ENCODE results near the gene LAD1. TPM values are rescaled to one million over a fixed set of nuclear protein-coding genes. Genes with fewer than 3 reads are reported as not detected.

LAD1 gene, protein sequence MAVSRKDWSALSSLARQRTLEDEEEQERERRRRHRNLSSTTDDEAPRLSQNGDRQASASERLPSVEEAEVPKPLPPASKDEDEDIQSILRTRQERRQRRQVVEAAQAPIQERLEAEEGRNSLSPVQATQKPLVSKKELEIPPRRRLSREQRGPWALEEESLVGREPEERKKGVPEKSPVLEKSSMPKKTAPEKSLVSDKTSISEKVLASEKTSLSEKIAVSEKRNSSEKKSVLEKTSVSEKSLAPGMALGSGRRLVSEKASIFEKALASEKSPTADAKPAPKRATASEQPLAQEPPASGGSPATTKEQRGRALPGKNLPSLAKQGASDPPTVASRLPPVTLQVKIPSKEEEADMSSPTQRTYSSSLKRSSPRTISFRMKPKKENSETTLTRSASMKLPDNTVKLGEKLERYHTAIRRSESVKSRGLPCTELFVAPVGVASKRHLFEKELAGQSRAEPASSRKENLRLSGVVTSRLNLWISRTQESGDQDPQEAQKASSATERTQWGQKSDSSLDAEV
- polyA plus RNA-seq (2013, experiment 1 of 2): 8.5 TPM
- 7.9 TPM for polyA plus RNA-seq (2013, experiment 2 of 2)

DNA sequence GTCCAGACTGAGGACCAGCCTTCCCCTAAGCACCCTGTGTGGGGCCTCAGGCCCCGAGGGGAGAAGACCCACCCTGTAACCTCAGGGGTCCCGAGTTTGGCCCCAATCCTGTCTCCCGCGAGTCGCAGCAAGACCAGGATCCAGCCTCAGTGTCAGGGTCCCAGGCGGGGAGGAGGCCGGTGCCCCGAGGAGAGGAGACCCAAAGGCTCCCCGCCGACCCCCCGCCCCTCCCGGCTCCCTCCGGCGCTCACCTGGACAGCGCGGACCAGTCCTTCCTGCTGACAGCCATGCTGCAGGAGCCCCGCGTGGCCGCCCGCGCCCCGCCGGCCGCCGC, at the start of gene LAD1:
LAD1 (minus strand) TSS at position 307 of the 334 bp plus-strand sequence; CDS start at position 289, 18 bp downstream.
- Histone ChIP-seq H3K4me1 (ENCODE audit: insufficient read depth, low read length) (peaks cover 8% of the 10 kb centered on the region; the same call in 1 of the 2 replicates), H3K9ac (ENCODE audit: low read depth, low read length) (peak within 1 kb of the TSS; percentile 79), H3K9me3 (ENCODE audit: insufficient read depth, low read depth, low read length) (no peaks in the 10 kb centered on the region), H3K27me3 (ENCODE audit: insufficient read depth, low read length) (peaks cover 45% of the 10 kb centered on the region), H3K36me3 (ENCODE audit: insufficient read depth, low read length) (no peaks in the 10 kb centered on the region), H3K27ac (ENCODE audit: low read depth, low read length) (no peak within 1 kb of the TSS), H3K4me3 (ENCODE audit: low read length) (peak within 1 kb of the TSS; percentile 64)
- 10% methylated on average over 25 of the region's 25 CpGs for WGBS

DNA sequence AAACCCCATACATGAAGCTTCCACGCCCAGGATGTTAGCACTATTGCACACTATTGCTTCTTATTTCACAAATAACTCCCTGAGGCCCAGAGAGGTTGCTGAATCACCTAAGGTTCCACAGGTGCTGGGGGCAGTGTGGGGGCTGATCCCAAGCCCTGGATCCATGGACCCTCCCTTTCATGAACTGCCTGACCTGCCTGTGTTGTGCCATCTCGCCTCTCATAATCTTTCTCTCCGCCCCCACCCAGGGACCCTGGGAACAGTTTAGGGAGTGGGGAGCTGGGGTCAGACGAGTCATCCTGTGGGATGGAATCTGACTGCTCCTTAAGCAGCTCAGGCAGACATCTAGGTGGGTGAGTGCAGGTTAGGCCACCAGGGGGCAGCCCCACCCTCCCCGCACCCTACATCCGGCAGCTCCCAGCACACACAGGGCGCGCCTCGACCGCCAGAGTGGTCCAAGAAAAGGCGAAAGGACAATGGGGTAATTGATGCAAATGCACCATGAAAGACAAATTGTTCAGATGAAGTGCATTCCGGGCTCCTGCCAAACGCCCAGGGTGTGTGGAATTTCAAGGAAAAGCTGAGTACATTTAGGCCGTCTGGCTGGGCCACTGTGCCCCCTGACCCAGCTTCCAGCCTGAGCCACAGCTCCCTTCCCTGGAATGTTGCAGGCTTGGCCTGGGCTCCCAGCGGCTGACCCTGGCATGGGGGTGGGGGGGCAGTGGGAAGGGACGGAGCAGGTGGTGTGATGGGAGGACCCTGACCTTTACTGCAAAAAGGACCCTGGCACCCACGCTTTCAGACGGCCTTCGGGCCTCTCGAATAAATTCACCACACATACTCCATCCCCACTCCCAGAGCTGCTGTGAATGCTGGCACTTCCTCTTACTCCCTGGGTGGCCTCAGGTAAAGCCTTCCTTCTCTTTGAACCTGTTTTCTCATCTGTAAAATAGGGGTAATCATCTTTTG, 49.1 kb upstream of the LAD1 start:
- H3K4me3 ChIP-seq (ENCODE audit: low read length): no peak overlapping the region; the same call in 1 of the 2 replicates
- H3K9ac ChIP-seq (ENCODE audit: low read depth, low read length): no peak overlapping the region
- H3K27ac ChIP-seq (ENCODE audit: low read depth, low read length): no peak overlapping the region
- WGBS: 22% methylated on average over 17 of the region's 20 CpGs
- peaks cover 21% of the 10 kb centered on the region for H3K4me1 ChIP-seq (ENCODE audit: insufficient read depth, low read length)
- no peaks in the 10 kb centered on the region for H3K9me3 ChIP-seq (ENCODE audit: insufficient read depth, low read depth, low read length)
- no peaks in the 10 kb centered on the region for H3K36me3 ChIP-seq (ENCODE audit: insufficient read depth, low read length)
- no peaks in the 10 kb centered on the region for H3K27me3 ChIP-seq (ENCODE audit: insufficient read depth, low read length)

DNA sequence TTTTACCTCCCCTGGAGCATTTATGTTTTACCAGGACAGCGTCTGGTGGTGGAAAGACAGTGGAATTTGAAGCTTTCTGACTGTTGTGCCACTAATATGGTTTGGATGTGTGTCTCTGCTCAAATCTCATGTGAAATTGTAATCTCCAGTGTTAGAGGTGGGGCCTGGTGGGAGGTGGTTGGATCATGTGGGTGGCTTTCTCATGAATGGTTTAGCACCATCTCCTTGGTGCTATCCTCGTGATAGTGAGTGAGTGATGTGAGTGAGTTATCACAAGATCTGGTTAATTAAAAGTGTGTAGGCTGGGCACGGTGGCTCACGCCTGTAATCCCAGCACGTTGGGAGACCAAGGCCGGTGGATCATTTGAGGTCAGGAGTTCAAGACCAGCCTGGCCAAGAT, 46.2 kb upstream of the LAD1 start:
- Histone ChIP-seq H3K4me3 (ENCODE audit: low read length) (no peak overlapping the region), H3K9me3 (ENCODE audit: insufficient read depth, low read depth, low read length) (no peaks in the 10 kb centered on the region), H3K9ac (ENCODE audit: low read depth, low read length) (no peak overlapping the region), H3K36me3 (ENCODE audit: insufficient read depth, low read length) (no peaks in the 10 kb centered on the region), H3K27me3 (ENCODE audit: insufficient read depth, low read length) (no peaks in the 10 kb centered on the region), H3K27ac (ENCODE audit: low read depth, low read length) (no peak overlapping the region), H3K4me1 (ENCODE audit: insufficient read depth, low read length) (peaks cover 17% of the 10 kb centered on the region)
- 92% methylated on average over 6 of the region's 6 CpGs for WGBS

DNA sequence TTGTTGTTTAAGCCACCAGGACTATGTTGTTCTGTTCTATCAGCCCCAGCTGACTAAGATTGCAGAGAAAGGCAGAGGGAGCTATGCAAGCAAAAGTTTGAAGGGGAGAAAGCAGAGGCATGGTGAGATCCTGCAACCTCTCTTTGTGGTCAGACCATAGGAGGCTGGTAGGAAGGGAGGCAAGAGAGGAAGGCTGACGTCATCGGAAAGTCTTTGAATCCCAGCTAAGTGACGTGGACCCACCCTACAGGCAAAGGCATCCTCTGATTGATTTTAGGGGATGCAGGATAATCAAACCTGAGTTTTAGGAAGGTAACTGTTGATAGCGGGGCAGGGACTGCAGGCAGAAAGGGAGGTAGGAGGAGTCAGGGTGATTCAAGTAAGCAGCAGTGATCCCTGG, 45.7 kb upstream of the LAD1 start:
- H3K36me3 ChIP-seq (ENCODE audit: insufficient read depth, low read length): no peaks in the 10 kb centered on the region
- H3K9ac ChIP-seq (ENCODE audit: low read depth, low read length): no peak overlapping the region
- no peaks in the 10 kb centered on the region for H3K9me3 ChIP-seq (ENCODE audit: insufficient read depth, low read depth, low read length)
- H3K27ac ChIP-seq (ENCODE audit: low read depth, low read length): no peak overlapping the region
- no peak overlapping the region for H3K4me3 ChIP-seq (ENCODE audit: low read length)
- peaks cover 17% of the 10 kb centered on the region for H3K4me1 ChIP-seq (ENCODE audit: insufficient read depth, low read length)
- H3K27me3 ChIP-seq (ENCODE audit: insufficient read depth, low read length): no peaks in the 10 kb centered on the region
- 74% methylated on average over 4 of the region's 4 CpGs for WGBS

DNA sequence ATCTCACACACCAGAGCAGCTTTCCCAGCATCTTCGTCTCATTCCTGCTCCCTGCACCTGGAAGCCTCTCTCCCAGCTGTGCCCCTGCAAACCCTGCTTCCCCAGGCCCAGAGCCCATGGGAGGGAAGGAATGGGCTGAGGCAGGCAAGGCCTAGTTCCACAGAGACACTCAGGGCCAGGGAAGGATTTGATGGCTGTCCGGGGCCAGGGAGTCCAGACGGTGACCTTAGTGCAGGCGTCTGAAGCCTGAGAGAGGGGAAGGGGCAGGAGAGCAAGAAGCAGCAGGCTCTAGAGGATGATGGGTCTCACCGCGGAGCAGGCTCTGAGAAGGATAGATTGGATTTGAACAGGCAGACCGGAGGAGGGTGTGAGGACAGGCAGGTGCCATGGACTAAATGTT, 44.6 kb upstream of the LAD1 start:
- no peak overlapping the region for H3K4me3 ChIP-seq (ENCODE audit: low read length)
- H3K36me3 ChIP-seq (ENCODE audit: insufficient read depth, low read length): no peaks in the 10 kb centered on the region
- peaks cover 10% of the 10 kb centered on the region for H3K4me1 ChIP-seq (ENCODE audit: insufficient read depth, low read length)
- H3K9me3 ChIP-seq (ENCODE audit: insufficient read depth, low read depth, low read length): no peaks in the 10 kb centered on the region
- H3K27me3 ChIP-seq (ENCODE audit: insufficient read depth, low read length): no peaks in the 10 kb centered on the region
- H3K27ac ChIP-seq (ENCODE audit: low read depth, low read length): no peak overlapping the region
- 89% methylated on average over 7 of the region's 7 CpGs for WGBS
- H3K9ac ChIP-seq (ENCODE audit: low read depth, low read length): no peak overlapping the region

DNA sequence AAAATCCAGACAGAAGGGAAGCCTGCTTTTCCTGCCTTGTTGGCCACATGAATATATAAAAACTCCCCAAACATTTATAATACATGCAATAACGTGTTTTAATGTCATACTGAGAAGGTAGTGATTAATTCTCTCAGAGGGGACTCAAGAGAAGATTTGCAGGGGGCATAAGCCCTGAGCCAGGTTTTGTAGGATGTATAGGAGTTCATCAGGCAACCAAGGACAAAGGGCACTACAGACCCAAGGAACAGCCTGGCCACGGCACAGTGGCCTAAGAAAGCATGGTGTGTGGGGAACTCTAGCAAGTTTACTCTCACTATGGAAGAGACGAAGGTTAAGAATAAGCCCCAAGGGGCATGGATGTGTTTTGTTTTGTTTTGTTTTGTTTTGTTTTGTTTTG, 37.8 kb upstream of the LAD1 start:
- Histone ChIP-seq H3K4me1 (ENCODE audit: insufficient read depth, low read length) (0 out of 2 replicates have a peak, but pooled peaks cover 5% of the 10 kb centered on the region), H3K9ac (ENCODE audit: low read depth, low read length) (no peak overlapping the region), H3K4me3 (ENCODE audit: low read length) (no peak overlapping the region), H3K27me3 (ENCODE audit: insufficient read depth, low read length) (no peaks in the 10 kb centered on the region), H3K27ac (ENCODE audit: low read depth, low read length) (no peak overlapping the region), H3K9me3 (ENCODE audit: insufficient read depth, low read depth, low read length) (no peaks in the 10 kb centered on the region), H3K36me3 (ENCODE audit: insufficient read depth, low read length) (no peaks in the 10 kb centered on the region)
- WGBS: 93% methylated on average over 3 of the region's 3 CpGs

DNA sequence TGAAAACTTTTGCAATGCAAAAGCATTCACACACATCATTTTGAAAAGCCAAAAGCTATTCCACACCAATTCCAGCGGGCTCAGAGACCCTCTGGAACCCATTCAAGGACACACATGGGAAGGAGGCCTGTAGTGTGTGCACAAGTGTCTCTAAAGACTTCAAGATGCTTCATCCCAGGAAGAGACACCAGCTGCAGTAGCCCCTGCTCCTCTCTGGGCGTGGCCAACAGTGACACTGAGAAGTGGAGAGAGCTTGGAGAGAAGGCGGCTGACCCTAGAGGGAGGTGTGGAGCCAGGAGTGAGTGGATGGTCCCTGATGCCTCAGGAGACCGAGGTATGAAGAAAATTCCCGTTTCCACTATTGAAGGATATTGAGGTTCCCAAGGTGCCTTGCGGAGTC, 37.3 kb upstream of the LAD1 start:
- no peaks in the 10 kb centered on the region for H3K9me3 ChIP-seq (ENCODE audit: insufficient read depth, low read depth, low read length)
- no peak overlapping the region for H3K4me3 ChIP-seq (ENCODE audit: low read length)
- H3K27ac ChIP-seq (ENCODE audit: low read depth, low read length): no peak overlapping the region
- H3K4me1 ChIP-seq (ENCODE audit: insufficient read depth, low read length): 0 out of 2 replicates have a peak, but pooled peaks cover 5% of the 10 kb centered on the region
- no peaks in the 10 kb centered on the region for H3K36me3 ChIP-seq (ENCODE audit: insufficient read depth, low read length)
- no peak overlapping the region for H3K9ac ChIP-seq (ENCODE audit: low read depth, low read length)
- WGBS: 43% methylated on average over 6 of the region's 6 CpGs
- no peaks in the 10 kb centered on the region for H3K27me3 ChIP-seq (ENCODE audit: insufficient read depth, low read length)

DNA sequence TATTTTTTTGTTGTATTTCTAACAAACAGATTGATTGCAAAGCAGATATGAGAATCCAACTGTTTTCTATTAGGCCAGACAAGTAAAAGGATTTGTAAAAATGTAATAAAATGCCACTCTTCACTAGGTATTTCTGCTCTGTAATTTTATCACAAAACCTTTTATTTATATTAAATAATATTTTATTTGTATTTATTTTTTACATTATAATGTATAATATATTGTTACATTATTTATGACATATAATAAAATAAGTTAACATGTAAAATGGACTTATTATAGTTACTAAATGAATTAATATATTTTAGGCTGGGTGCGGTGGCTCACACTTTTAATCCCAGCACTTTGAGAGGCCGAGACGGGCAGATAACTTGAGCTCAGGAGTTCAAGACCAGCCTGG, 35.1 kb upstream of the LAD1 start:
- Histone ChIP-seq H3K9ac (ENCODE audit: low read depth, low read length) (no peak overlapping the region), H3K4me3 (ENCODE audit: low read length) (no peak overlapping the region), H3K27ac (ENCODE audit: low read depth, low read length) (no peak overlapping the region), H3K36me3 (ENCODE audit: insufficient read depth, low read length) (no peaks in the 10 kb centered on the region), H3K4me1 (ENCODE audit: insufficient read depth, low read length) (0 out of 2 replicates have a peak, but pooled peaks cover 5% of the 10 kb centered on the region), H3K9me3 (ENCODE audit: insufficient read depth, low read depth, low read length) (no peaks in the 10 kb centered on the region), H3K27me3 (ENCODE audit: insufficient read depth, low read length) (no peaks in the 10 kb centered on the region)
- WGBS: 97% methylated on average over 3 of the region's 3 CpGs

DNA sequence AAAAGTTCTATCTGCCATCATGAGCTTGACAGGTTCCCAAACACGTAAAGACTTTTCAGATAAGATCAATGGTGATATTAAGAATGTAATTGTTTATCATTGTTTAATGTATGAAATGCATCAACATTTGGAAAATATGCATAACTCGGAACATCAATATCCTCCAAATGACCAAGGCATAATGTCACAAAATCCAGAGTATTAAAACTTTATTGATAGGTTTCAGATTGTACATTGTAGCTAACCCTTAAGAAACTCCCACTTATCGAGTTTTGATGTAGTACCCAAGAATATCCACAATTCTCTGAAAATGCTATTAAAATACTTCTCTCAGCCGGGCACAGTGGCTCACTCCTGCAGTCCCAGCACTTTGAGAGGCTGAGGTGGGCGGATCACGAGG, 34.5 kb upstream of the LAD1 start:
- Histone ChIP-seq H3K36me3 (ENCODE audit: insufficient read depth, low read length) (no peaks in the 10 kb centered on the region), H3K9me3 (ENCODE audit: insufficient read depth, low read depth, low read length) (no peaks in the 10 kb centered on the region), H3K27me3 (ENCODE audit: insufficient read depth, low read length) (no peaks in the 10 kb centered on the region), H3K4me3 (ENCODE audit: low read length) (no peak overlapping the region), H3K27ac (ENCODE audit: low read depth, low read length) (no peak overlapping the region), H3K4me1 (ENCODE audit: insufficient read depth, low read length) (0 out of 2 replicates have a peak, but pooled peaks cover 5% of the 10 kb centered on the region), H3K9ac (ENCODE audit: low read depth, low read length) (no peak overlapping the region)
- WGBS: 92% methylated on average over 5 of the region's 6 CpGs

DNA sequence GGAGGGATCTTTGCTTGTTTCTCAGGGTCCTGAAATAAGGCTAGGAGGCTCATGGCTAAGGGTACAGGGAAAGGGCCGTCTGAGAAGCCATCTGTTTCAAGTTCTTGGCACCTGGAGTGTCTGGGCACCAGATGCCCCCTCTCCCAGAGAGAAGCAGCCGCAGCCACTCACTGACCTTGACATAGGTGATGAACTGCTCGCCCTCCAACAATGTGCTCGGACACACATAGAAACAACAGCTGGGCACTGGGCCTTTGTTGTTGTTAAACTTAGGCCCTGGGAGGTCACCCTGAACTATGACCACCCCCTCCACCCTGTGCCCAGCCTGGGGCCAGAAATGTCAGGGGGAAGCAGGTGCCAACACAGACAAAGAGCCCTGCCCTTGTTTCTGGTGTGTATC, 31.7 kb upstream of the LAD1 start:
- Histone ChIP-seq H3K9me3 (ENCODE audit: insufficient read depth, low read depth, low read length) (no peaks in the 10 kb centered on the region), H3K27me3 (ENCODE audit: insufficient read depth, low read length) (no peaks in the 10 kb centered on the region), H3K27ac (ENCODE audit: low read depth, low read length) (no peak overlapping the region), H3K4me1 (ENCODE audit: insufficient read depth, low read length) (no peaks in the 10 kb centered on the region), H3K36me3 (ENCODE audit: insufficient read depth, low read length) (no peaks in the 10 kb centered on the region), H3K9ac (ENCODE audit: low read depth, low read length) (no peak overlapping the region), H3K4me3 (ENCODE audit: low read length) (no peak overlapping the region)
- 88% methylated on average over 4 of the region's 4 CpGs for WGBS
